IMR-90 (cell line): Measurements from ENCODE around the gene RPL6. TPM values are rescaled to one million over a fixed set of nuclear protein-coding genes. Genes with fewer than 3 reads are reported as not detected.

Experiments
- ATAC-seq: fragments of 200-7000 bp; cut with Tn5 transposase; 2 replicates; pipeline ENCODE4 v1.9.1; 2020; ENCODE audit warnings: low read depth, mild to moderate bottlenecking, moderate library complexity
- BruUV-seq: library from RNA; stranded (reverse); fragments of 400-500 nt; replicated peaks from 2 replicates; lab custom pipeline; 2021; lab: Mats Ljungman, UMichigan
- CTCF ChIA-PET: fragments of 300-600 bp; formaldehyde crosslinking; extraction: SDS; loops from one replicate; lab custom pipeline; 2021; ENCODE audit warnings: antibody characterized with exemption; lab: Yijun Ruan, JAX
- POLR2A ChIA-PET: fragments of 300-600 bp; sonication (Branson Sonifier 250); formaldehyde crosslinking; loops from one replicate; lab custom pipeline; 2022; ENCODE audit warnings: antibody characterized with exemption; ENCODE audit not compliant: unreplicated experiment; lab: Charles Lee
- DNase-seq: peaks from one replicate; pipeline ENCODE4 v3.0.0; 2013
- H2AFZ ChIP-seq: replicated peaks from 2 replicates; pipeline ENCODE3; 2013; ENCODE audit warnings: low read length, mild to moderate bottlenecking; ENCODE audit not compliant: poor library complexity
- H2AK5ac ChIP-seq: 2 replicates; pipeline ENCODE4 v1.6.1; 2013; ENCODE audit warnings: low read depth, low read length, inconsistent platforms
- H2AK9ac ChIP-seq: replicated peaks from 2 replicates; pipeline ENCODE3; 2013; ENCODE audit warnings: mild to moderate bottlenecking, low read depth, low read length, moderate library complexity; ENCODE audit not compliant: poor library complexity
- H2BK120ac ChIP-seq: 2 replicates; pipeline ENCODE4 v1.6.1; 2013; ENCODE audit warnings: low read depth, low read length, inconsistent platforms
- H2BK15ac ChIP-seq: 3 replicates; pipeline ENCODE4 v1.6.1; 2013; ENCODE audit warnings: low read depth, low read length, inconsistent platforms
- H2BK20ac ChIP-seq: 2 replicates; pipeline ENCODE4 v1.6.1; 2013; ENCODE audit warnings: low read depth, mild to moderate bottlenecking, inconsistent platforms, low read length, moderate library complexity
- H2BK5ac ChIP-seq: 2 replicates; pipeline ENCODE4 v1.6.1; 2013; ENCODE audit warnings: mild to moderate bottlenecking, low read depth, low read length, inconsistent platforms; ENCODE audit not compliant: poor library complexity, severe bottlenecking
- H3K14ac ChIP-seq: replicated peaks from 2 replicates; pipeline ENCODE4 v1.6.1; 2013; ENCODE audit warnings: low read depth, low read length, inconsistent platforms
- H3K18ac ChIP-seq: 2 replicates; pipeline ENCODE4 v1.6.1; 2013; ENCODE audit warnings: low read depth, low read length, control low read depth
- H3K23ac ChIP-seq: 2 replicates; pipeline ENCODE4 v1.6.1; 2013; ENCODE audit warnings: low read depth, low read length, inconsistent platforms
- H3K27ac ChIP-seq: 2 replicates; pipeline ENCODE4 v1.5.1; 2013; ENCODE audit warnings: mild to moderate bottlenecking, control low read depth, low read length; ENCODE audit not compliant: insufficient read depth
- H3K27me3 ChIP-seq: 2 replicates; pipeline ENCODE4 v1.6.1; 2013; ENCODE audit warnings: low read length; ENCODE audit not compliant: control insufficient read depth, insufficient read depth
- H3K36me3 ChIP-seq: 2 replicates; pipeline ENCODE4 v1.6.1; 2013; ENCODE audit warnings: low read length, mixed read lengths; ENCODE audit not compliant: control insufficient read depth, insufficient read depth
- H3K4ac ChIP-seq: 2 replicates; pipeline ENCODE4 v1.6.1; 2013; ENCODE audit warnings: low read depth, low read length, inconsistent platforms
- H3K4me1 ChIP-seq: 2 replicates; pipeline ENCODE4 v1.6.1; 2013; ENCODE audit warnings: low read length, mixed read lengths; ENCODE audit not compliant: control insufficient read depth, insufficient read depth
- H3K4me2 ChIP-seq: 2 replicates; pipeline ENCODE4 v1.6.1; 2013; ENCODE audit warnings: low read depth, mild to moderate bottlenecking, control low read depth, low read length, moderate library complexity
- H3K4me3 ChIP-seq: 2 replicates; pipeline ENCODE4 v1.5.1; 2013; ENCODE audit warnings: low read depth, mild to moderate bottlenecking, control low read depth, low read length, moderate library complexity; ENCODE audit not compliant: insufficient read depth
- H3K56ac ChIP-seq: 2 replicates; pipeline ENCODE4 v1.6.1; 2013; ENCODE audit warnings: low read length, inconsistent platforms; ENCODE audit not compliant: insufficient read depth; ENCODE audit errors: extremely low read depth
- H3K79me1 ChIP-seq, 2 experiments: 2 replicates each; pipeline ENCODE4 v1.6.1; 2013; ENCODE audit warnings: low read length in 2 of 2, inconsistent platforms in 1 of 2, low read depth in 1 of 2
- H3K9ac ChIP-seq: 2 replicates; pipeline ENCODE4 v1.6.1; 2013; ENCODE audit warnings: low read depth, low read length, control low read depth
- H3K9me1 ChIP-seq: 2 replicates; pipeline ENCODE4 v1.6.1; 2013; ENCODE audit warnings: low read length, inconsistent platforms; ENCODE audit not compliant: insufficient read depth
- H3K9me3 ChIP-seq: 2 replicates; pipeline ENCODE4 v1.6.1; 2013; ENCODE audit warnings: low read length; ENCODE audit not compliant: control insufficient read depth, insufficient read depth
- H4K20me1 ChIP-seq: 2 replicates; pipeline ENCODE4 v1.6.1; 2013; ENCODE audit warnings: low read length, inconsistent platforms; ENCODE audit not compliant: insufficient read depth
- H4K5ac ChIP-seq: 2 replicates; pipeline ENCODE4 v1.6.1; 2013; ENCODE audit warnings: mild to moderate bottlenecking, low read depth, low read length, control low read depth
- H4K8ac ChIP-seq, 2 experiments: 2 replicates each; pipeline ENCODE4 v1.6.1; 2013; ENCODE audit warnings: low read depth in 2 of 2, low read length in 2 of 2, control low read depth in 1 of 2, inconsistent platforms in 1 of 2
- H4K91ac ChIP-seq: 2 replicates; pipeline ENCODE4 v1.6.1; 2013; ENCODE audit warnings: low read depth, low read length, inconsistent platforms; ENCODE audit not compliant: insufficient read depth
- BHLHE40 ChIP-seq: fragments of 150-350 bp; IDR thresholded peaks from 2 replicates; pipeline ENCODE4 v1.6.1; 2016; ENCODE audit warnings: mild to moderate bottlenecking, low read depth, low read length
- CTCF ChIP-seq: conservative IDR thresholded peaks from 2 replicates; pipeline ENCODE4 v1.5.1; 2012; ENCODE audit warnings: mild to moderate bottlenecking, low read depth, low read length, improper control_type of control experiment
- ELK1 ChIP-seq: fragments of 150-350 bp; IDR thresholded peaks from 2 replicates; pipeline ENCODE4 v1.6.1; 2016; ENCODE audit warnings: low read depth, mild to moderate bottlenecking, low read length, moderate library complexity, borderline replicate concordance
- FOS ChIP-seq: fragments of 150-350 bp; IDR thresholded peaks from 2 replicates; pipeline ENCODE4 v1.6.1; 2016; ENCODE audit warnings: low read depth, low read length
- MAFK ChIP-seq: IDR thresholded peaks from 2 replicates; pipeline ENCODE4 v1.6.1; 2012; ENCODE audit warnings: low read depth, low read length, improper control_type of control experiment
- MAZ ChIP-seq: IDR thresholded peaks from 2 replicates; pipeline ENCODE4 v1.6.1; 2012; ENCODE audit warnings: low read depth, mild to moderate bottlenecking, low read length, improper control_type of control experiment, moderate library complexity, borderline replicate concordance
- MXI1 ChIP-seq: IDR thresholded peaks from 2 replicates; pipeline ENCODE4 v1.6.1; 2012; ENCODE audit warnings: low read depth, mild to moderate bottlenecking, low read length, moderate library complexity, borderline replicate concordance
- NFE2L2 ChIP-seq: fragments of 150-350 bp; IDR thresholded peaks from 2 replicates; pipeline ENCODE4 v1.6.1; 2016; ENCODE audit warnings: low read depth, mild to moderate bottlenecking, low read length
- POLR2A ChIP-seq: IDR thresholded peaks from 2 replicates; pipeline ENCODE4 v1.6.1; 2012; ENCODE audit warnings: mild to moderate bottlenecking, low read depth, low read length
- RAD21 ChIP-seq: IDR thresholded peaks from 2 replicates; pipeline ENCODE4 v1.6.1; 2012; ENCODE audit warnings: low read length, improper control_type of control experiment
- RCOR1 ChIP-seq: IDR thresholded peaks from 2 replicates; pipeline ENCODE4 v1.6.1; 2012; ENCODE audit warnings: mild to moderate bottlenecking, low read length, improper control_type of control experiment; ENCODE audit not compliant: insufficient replicate concordance
- RFX5 ChIP-seq: IDR thresholded peaks from 2 replicates; pipeline ENCODE4 v1.8.0; 2012; ENCODE audit warnings: low read depth, mild to moderate bottlenecking, low read length, moderate library complexity
- SMC3 ChIP-seq: fragments of 150-350 bp; IDR thresholded peaks from 2 replicates; pipeline ENCODE4 v1.6.1; 2016; ENCODE audit warnings: low read depth, mild to moderate bottlenecking, antibody characterized with exemption, low read length, moderate library complexity
- USF2 ChIP-seq: fragments of 150-350 bp; IDR thresholded peaks from 2 replicates; pipeline ENCODE4 v1.6.1; 2017; ENCODE audit warnings: mild to moderate bottlenecking, antibody characterized with exemption, low read length, low read depth
- WGBS, 2 experiments: methylation state at CpG; one replicate each; pipeline versions ENCODE4 v1.1.5 to v1.1.7; 2013; ENCODE audit warnings: missing lambda C conversion rate in 2 of 2; ENCODE audit not compliant: insufficient read length in 1 of 2; ENCODE audit errors: extremely low coverage in 2 of 2; 5-methylcytosine and 5-hydroxymethylcytosine counted together
- dilution Hi-C: fragments of 300-500 bp; cut with HindIII; formaldehyde crosslinking; loops from one replicate; pipeline ENCODE4 v1.14.3; 2018; ENCODE audit warnings: low sequenced_read_pairs; ENCODE audit not compliant: unreplicated experiment
- in situ Hi-C: fragments of 300-500 bp; cut with MboI; formaldehyde crosslinking; loops from 3 replicates; pipeline ENCODE4 v1.14.3; 2019; ENCODE audit warnings: low sequenced_read_pairs, inconsistent platforms, mixed read lengths
- intact Hi-C: fragments of 100-400 bp; cut with micrococcal nuclease; formaldehyde crosslinking; loops from 2 replicates; pipeline ENCODE4 v1.10.0; 2022
- polyA plus RNA-seq, 3 experiments: library from polyadenylated mRNA; depleted of rRNA; stranded (reverse); fragments of >200 nt; gene quantifications; 2 replicates each; pipeline ENCODE4 v1.2.3, GENCODE V29; 2012; ENCODE audit warnings: low replicate concordance in 1 of 3
- total RNA-seq: library from RNA; depleted of rRNA; stranded (reverse); fragments of >200 nt; gene quantifications from 2 replicates; pipeline ENCODE4 v1.2.3, GENCODE V29; 2012

The RPL6 gene
- total and polyA plus RNA-seq, 2 of the 4 experiments (the other 2 are of a cell fraction): 1,317 to 1,694 TPM

GRCh38 chr12:112418608-112419296, 9.3 kb upstream of the RPL6 start, which contains the start of gene PTPN11:
Gene PTPN11 (plus strand): TSS chr12:112418947. CDS start chr12:112419112, 165 bp downstream.
- H3K14ac ChIP-seq: peak within 1 kb of the TSS; percentile 99
- peak within 1 kb of the TSS; percentile 93 for H3K4me2 ChIP-seq
- H2AFZ ChIP-seq: peak within 1 kb of the TSS; percentile 98
- H2BK5ac ChIP-seq: peak within 1 kb of the TSS; percentile 92
- peak within 1 kb of the TSS; percentile 47 for H3K18ac ChIP-seq
- ChIA-PET CTCF (no interaction called here), POLR2A (no interaction called here)
- H3K9ac ChIP-seq: peak within 1 kb of the TSS; percentile 99
- ATAC-seq (peak; percentile 88), DNase-seq (peak; percentile 69)
- H3K79me1 ChIP-seq: peaks cover 11 to 40% of the 10 kb centered on the region in 2 experiments
- H3K4me3 ChIP-seq: peak within 1 kb of the TSS; percentile 87
- peaks cover 5% of the 10 kb centered on the region; the same call in 1 of the 2 replicates for H3K9me1 ChIP-seq
- H3K36me3 ChIP-seq: no peaks in the 10 kb centered on the region
- intact Hi-C loops: no loop called here
- H4K20me1 ChIP-seq: peaks cover 43% of the 10 kb centered on the region
- peak within 1 kb of the TSS; percentile 99 for H2AK9ac ChIP-seq
- BruUV-seq: no TSS peak
- H2BK120ac ChIP-seq: peak within 1 kb of the TSS; percentile 53
- no peaks in the 10 kb centered on the region for H3K9me3 ChIP-seq
- peak within 1 kb of the TSS; percentile 81 for H4K5ac ChIP-seq
- H2AK5ac ChIP-seq: peak within 1 kb of the TSS; percentile 85
- peak within 1 kb of the TSS; percentile 97 to 100 for H4K8ac ChIP-seq
- in situ Hi-C loops: no loop called here
- H3K56ac ChIP-seq: peak within 1 kb of the TSS; percentile 94
- peak within 1 kb of the TSS; percentile 99 for H3K23ac ChIP-seq
- H3K27me3 ChIP-seq: no peaks in the 10 kb centered on the region
- peak within 1 kb of the TSS; percentile 58; the same call in 1 of the 2 replicates for H2BK20ac ChIP-seq
- H3K4me1 ChIP-seq: peaks cover 5% of the 10 kb centered on the region
- H3K4ac ChIP-seq: peak within 1 kb of the TSS; percentile 85
- 1% methylated on average over 43 of the region's 89 CpGs; no CpG with 5 or more reads in 1 of the 2 experiments for WGBS, 2 experiments
- H2BK15ac ChIP-seq: peak within 1 kb of the TSS; percentile 23; the same call in 1 of the 3 replicates
- peak within 1 kb of the TSS; percentile 99 for H3K27ac ChIP-seq
- dilution Hi-C loops: no loop called here
- peak within 1 kb of the TSS; percentile 94 for H4K91ac ChIP-seq
- TF ChIP-seq MAFK: no peak
- TF ChIP-seq RAD21: no peak
- TF ChIP-seq BHLHE40: no peak
- TF ChIP-seq POLR2A: peak; percentile 93
- TF ChIP-seq CTCF: peak; percentile 49
- no peak for TF ChIP-seq RFX5
- no peak for TF ChIP-seq FOS
- no peak for TF ChIP-seq ELK1
- TF ChIP-seq SMC3: no peak
- 0 out of 2 replicates have a peak, but pooled peaks have one; percentile 24 for TF ChIP-seq USF2
- TF ChIP-seq MXI1: peak; percentile 78; the same call in 1 of the 2 replicates
- peak; percentile 100 for TF ChIP-seq MAZ
- TF ChIP-seq RCOR1: no peak
- no peak for TF ChIP-seq NFE2L2
